Ureter (tissue), 1 donor: Measurements from ENCODE around the gene IL1RAPL1. TPM values are rescaled to one million over a fixed set of nuclear protein-coding genes. Genes with fewer than 3 reads are reported as not detected.
"Not testable (repeated sequence)": the region's sequence is repeated elsewhere in the genome, so short reads cannot be mapped to it uniquely, and the experiment has no call there.

Experiments used
- DNase-seq: peaks from one replicate; pipeline ENCODE4 v3.0.0-alpha.2; 2020; ENCODE audit warnings: low spot score
- total RNA-seq: library from RNA; stranded (reverse); gene quantifications from one replicate; pipeline ENCODE4 v1.2.4, GENCODE V29; 2023
- donor health status: DM: yes; HTN: yes; CAD: no.

Gene IL1RAPL1
- total RNA-seq, 1 donor from 2014 or later = 0.49 TPM

DNA sequence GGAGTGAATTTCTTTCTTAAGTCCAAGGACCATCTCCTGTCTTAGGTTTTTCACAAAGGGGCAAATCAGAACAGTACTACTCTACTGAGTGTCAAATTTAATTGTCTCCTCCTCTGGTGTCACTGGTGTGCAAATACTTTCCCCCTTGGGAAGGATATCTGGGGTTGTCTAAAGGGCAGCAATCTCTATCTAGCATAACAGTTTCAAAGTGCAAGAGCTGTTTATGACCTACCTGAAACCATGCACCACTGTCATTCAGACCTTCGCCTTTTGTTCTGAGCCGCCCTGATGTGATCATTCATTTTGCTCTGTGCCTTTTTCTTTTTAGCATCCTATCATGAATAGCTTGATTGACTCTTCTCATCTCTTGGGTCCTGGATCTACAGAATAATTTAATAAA lies 39.3 kb downstream of the IL1RAPL1 start:
- DNase-seq = no peak

DNA sequence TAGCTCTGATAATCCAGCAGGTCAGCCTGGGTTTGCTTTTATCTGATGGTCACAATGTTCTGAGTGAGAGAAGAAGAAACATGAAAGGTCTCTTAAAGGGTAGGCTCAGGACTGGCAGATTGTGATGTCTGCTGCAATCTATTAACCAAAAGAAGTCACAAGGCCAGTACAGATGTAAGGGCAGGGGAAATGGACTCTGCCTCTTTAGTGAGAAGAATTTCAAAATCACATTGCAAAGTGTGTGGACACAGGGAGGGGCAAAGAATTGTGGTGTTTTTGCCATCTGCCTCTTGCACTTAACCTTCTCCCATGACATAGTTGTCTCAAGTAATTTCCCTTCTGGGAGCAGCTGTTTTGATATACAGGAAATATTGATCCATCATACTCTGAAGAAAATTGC lies 40.9 kb downstream of the IL1RAPL1 start:
- no peak for DNase-seq

DNA sequence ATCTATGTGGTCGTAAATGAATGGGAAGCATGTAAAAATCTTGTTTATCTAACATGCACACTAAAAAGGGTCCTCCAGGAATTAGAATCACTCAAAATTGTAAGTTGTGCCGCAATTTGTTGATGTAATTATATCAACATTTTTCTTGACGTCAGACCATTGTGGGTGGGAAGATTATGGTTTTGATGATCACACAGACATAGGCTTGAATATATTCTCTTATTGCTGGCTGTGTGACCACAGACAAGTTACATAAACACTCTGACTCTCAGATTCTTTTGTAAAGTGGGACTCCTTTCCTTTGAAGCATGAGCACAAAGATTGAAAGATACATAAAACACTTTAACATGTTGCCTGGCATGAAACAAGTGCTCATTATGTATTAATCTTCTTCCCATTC lies 51.5 kb downstream of the IL1RAPL1 start:
- DNase-seq = no peak

DNA sequence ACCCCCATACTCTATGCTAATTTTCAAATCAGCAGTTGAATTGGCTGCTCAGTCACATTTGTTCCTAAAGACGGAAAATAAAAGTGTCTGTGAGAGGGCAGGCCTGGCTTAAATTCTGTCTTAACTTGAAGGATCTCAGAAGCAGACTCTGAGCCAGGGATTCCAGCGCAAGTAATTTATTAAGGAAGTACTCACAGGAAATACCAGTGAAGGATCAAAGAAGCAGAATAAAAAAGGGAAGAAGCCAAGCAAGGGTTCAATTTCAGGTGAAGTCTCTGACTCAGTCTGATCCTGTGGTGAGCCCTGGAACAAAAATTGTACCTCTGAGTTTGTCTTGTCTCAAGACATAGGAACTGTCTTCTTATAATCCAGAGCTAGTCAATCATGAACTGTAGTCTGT lies 52.2 kb downstream of the IL1RAPL1 start:
- no peak for DNase-seq

DNA sequence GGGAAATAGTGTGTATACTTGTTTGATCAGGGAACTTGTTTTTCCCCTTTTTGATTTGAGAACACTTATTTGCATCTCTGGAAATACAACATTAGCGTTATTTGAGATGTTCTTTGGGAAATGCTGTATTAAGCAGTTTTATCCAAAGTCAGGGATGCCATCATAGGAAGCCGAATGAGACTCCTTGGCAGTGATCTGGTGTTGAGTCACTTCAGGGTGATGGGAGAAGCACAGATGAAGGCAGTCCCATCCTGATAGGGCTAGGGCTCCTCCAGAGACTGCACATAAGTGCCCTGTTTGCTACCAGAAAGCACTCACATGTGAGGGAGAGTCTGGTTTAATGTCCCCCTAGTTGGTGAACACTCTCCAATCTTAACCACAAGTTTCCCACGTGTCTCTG lies 62.3 kb downstream of the IL1RAPL1 start:
- DNase-seq = no peak

DNA sequence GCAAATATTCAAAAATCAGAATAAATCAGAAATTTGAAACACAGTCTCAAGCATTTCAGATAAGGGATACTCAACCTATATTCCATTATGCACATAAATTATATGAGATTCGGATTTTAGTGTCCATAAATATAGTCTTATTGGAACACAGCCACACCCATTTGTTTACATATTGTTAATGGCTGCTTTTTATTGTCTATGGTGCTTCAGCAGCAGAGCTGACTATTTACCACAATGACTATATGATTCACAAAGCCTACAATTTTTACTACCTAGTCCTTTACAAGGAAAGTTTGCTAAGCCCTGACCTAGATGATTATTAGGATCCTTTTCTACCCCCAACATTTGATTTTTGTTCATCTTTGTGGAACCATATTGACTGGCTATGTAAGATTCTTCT lies 63.9 kb downstream of the IL1RAPL1 start:
- no peak for DNase-seq

DNA sequence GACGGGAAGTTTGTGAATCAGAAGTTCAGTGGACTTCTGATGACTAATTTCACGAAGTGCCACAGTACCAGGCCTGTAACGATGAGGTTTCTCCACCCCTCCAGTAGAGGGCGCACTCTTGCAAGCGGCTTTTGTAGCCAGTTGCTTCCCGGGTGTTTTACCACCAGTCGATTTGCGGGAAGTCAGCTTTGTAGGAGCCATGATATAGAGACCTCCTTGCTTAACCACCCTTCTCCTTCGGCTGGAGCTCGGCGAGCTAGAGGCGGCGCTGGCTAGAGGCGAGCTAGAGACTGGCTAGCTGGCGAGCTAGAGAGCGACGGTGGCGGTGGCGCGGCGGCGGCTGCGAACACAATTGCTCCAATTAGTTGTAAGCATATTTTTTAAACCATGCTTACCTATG lies 72.0 kb downstream of the IL1RAPL1 start:
- DNase-seq = no peak

DNA sequence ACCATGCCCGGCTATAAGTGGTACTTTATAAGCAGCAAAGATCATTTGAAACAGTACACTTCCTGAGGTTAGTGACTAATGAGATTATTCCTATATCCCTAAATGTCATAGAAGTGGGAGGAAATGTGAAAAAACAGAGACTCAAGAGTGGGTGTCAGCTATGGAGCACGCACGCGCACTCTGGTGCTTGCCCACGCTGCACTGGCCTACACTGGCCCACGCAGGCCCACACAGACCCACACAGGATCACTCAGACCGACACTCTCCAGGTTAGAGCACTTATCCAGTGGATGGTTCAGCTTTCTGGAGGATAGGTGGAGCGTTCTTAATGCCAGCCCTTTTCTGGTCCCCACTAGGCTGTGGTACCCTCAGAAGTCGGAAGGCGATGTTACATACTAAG lies 78.5 kb downstream of the IL1RAPL1 start:
- DNase-seq = no peak

DNA sequence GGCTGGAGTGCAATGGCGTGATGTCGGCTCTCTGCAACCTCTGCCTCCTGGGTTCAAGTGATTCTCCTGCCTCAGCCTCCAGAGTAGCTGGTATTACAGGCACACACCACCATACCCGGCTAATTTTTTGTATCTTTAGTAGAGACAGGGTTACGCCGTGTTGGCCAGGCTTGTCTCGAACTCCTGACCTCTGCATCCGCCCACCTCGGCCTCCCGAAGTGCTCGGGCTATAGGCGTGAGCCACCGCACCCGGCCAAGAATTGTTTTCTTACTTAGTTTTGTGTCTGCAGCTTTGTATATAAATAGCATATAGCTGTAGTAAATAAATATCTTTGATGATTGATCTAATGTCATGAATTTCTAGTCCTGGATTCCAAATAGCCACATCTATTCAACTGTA lies 81.1 kb downstream of the IL1RAPL1 start:
- no peak for DNase-seq

DNA sequence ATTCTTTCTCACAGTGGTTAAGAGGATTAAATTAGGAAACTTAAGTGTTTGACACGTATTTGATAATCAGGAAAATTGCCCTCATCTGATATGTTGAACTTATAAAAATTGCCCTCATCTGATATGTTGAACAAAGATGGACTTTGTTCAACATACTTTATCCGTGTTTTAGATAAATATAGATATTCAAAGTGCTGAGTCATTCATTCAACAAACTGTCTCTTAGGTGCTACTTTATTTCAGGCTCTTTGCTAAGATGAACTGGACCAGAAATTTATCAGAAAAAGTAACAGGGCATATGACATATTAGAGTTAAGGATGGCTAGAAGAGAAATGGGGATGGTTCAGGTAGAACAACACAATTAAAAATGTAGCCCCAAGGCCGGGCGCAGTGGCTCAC lies 81.7 kb downstream of the IL1RAPL1 start:
- DNase-seq = no peak

DNA sequence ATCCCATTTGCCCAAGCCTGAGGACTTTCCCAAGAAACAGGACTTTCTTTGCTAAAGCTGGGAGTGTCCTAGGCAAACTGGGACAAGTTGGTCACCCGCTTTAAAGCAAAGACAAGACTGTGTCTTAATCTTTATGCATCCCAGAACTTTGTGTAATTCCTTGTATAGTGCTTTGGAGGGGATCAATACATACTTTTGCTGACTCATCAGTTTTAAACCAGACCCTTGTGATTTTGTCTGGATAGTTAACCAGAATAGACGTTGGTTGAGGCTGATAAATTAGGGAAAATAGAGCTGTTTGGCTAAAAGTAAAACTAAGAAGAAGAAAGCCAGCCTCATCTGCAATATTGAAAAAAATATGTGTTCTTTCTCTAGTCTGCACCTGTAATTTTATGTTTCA lies 82.8 kb downstream of the IL1RAPL1 start:
- no peak for DNase-seq

DNA sequence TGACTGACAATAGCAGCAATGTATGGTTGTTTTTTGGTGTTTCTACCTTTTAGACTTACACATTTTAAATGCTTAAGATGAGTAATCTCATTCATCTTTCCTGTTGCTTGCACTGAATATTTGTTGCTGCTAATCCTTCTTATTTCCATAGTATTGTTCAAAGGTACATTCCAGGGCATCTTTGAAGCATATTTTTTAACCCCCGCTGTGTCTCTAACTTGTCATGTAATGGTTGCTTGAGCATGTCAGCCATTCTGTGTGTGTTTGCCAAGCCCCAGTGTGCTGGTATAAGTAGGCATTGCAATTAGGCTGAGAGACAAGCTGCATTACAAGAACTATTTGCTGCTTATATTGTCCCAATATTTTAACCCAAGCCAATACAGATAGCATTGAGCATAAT lies 87.9 kb downstream of the IL1RAPL1 start:
- no peak for DNase-seq

DNA sequence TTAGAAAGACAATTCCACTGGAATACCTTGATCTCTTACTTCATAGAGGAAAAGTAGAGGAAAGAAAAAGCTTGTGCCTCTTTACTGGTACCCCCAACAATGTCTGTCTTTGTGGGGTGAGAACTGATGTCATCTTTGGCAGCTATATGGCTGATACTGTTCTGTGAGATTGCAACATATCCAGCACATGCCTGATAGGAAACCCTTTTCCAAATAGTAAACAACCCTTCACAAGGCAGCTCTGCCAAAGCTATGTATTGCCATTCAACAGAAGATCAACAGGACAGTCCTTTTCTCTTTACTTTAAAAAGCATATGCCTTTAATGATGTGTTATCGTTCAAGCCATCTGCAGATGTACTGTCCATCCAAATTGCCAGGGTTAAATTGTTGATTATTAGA lies 105.9 kb downstream of the IL1RAPL1 start:
- no peak for DNase-seq

DNA sequence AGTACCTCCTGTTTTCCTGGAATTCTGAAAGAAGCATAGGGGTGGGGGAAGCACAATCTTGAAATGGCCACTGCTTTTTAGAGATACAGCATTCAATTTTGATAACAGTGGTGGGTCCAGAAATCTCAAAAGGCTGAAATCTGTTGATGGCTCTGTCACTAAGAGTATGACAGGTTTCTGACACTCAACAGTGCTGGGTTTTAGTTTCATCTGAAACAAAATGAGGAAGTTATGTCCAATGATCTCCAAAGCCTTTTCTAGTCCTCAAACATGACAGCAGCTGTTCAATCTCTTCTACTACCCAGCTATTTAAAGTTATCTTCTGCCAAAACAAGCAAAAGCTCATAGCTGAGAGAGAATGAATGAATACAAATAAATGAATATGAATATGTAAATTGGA lies 110.5 kb downstream of the IL1RAPL1 start:
- no peak for DNase-seq

DNA sequence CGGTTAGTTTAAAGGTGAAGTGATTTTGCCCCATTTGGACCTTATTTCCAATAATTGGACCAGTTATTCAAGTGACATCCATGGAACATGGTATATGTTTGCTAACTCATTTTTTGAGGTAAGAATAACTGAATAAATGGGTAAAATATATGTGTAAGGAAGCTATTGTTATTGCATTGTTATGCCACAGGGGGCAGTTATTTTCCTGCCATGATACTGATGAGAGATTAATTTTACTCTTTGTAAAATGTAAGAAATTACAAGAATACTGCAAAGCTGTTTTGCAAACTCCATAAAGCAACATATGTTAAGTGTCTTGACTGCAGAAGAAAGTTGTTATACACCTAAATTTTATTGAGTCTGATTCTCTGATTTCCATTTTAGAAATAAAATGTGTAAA lies 114.0 kb downstream of the IL1RAPL1 start:
- no peak for DNase-seq

DNA sequence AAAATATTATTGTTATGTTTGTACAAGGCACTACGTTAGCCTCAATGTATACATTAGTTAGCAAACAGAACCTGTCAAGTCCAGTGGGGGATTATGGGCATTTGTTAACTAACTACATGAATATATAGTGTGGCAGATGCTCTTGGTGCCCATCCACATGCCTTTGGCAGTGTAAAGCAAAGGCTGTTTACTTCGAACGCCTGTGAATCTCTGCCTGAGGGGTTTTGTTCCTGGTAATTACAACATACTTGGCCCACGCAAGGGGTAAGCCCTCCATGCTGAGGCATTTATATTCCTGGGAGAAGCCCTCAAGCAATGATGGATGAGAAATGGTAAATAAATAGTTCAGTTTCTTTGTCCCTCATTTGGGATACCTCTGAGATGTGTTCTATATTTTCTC lies 119.7 kb downstream of the IL1RAPL1 start:
- DNase-seq = no peak

DNA sequence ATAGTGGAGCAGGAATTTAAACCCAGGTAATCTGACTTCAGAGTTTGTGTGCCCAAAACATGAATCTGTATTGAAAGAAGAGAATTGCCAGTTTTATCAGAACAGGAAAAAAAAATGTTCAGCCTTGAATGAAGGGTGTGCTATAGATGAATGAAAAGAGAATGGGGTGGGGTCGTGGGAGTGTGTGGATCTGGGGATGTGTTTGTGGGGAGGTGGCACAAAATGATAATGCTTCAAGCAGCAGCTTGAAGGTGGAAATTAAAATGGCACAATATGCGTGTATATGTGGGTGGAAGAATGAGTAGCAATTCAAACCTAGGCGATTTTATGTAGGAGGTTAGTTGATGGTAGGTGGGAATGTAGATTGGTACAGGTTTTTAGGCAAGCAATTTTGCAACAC lies 122.2 kb downstream of the IL1RAPL1 start:
- no peak for DNase-seq

DNA sequence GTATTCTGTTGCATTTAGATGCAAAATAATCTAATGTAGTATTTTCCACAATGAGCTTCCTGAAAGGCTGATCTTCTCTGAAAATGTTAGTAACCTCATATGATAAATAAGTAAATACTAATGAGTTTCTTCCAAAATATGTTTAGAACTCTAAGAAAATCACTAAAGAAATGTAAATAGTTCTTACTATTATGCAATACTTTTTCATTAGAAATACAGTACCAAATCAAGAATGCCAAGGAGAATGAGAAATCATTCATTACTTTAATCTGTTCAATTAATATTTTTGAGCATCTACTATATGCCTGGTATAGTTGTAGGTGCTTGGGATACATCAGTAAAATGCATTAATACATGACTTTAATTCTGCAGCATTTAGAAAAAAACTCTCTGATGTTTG lies 130.6 kb downstream of the IL1RAPL1 start:
- no peak for DNase-seq

DNA sequence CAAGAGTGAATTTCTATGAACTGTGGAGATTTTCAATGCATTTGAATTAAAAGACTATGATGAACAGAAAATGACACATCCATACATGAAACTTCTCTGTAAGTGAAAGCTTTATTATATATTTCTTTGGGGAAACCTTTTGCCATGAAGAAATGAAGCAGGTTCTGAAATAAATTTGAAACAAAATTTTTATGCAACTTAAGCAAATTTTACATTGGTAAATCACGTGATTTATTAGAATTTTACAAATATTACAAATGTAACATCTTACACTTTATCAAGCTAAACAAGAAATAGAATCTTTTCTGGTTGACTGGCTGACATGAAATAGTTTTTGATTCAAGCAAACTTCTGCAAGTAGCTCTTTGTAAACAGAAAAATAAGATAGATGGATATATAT lies 131.2 kb downstream of the IL1RAPL1 start:
- no peak for DNase-seq

DNA sequence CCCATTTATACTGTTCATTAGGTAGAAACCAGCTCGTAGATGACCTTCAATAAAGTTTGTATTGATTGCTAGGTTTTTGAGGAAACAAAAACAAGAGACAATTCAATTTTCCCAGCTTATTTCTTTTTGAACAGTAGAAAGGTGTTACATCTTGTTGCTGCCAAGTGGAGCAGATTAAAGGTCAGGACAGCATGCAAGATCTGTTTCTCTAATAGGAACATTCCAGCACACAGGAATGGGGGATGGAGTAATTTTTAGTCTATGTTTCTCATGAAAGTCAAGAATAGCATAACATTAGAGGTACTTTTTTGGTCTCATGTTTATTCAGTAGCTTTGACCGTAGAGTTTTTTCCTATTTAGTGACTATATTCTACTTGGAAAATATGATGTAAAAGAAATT lies 132.4 kb downstream of the IL1RAPL1 start:
- DNase-seq = no peak

DNA sequence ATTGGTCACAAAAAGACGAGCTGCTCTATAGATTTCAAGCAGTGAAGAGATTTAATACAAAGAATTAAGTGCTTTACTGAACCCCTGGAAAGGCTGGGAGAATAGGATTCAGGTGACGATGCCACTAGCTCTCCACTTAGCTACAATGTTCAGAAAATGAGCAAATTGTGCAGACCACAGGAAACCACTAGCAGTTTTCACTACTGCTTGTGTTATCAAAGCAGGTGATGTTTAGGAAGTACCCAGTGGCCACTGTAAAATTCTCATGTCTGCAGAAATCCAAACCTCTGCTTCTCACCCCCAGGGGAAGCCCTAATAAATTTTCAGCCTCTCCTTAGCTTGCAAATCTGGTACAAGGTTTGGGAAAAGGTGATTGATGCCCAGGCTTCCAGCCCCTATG lies 165.1 kb downstream of the IL1RAPL1 start:
- DNase-seq = no peak

DNA sequence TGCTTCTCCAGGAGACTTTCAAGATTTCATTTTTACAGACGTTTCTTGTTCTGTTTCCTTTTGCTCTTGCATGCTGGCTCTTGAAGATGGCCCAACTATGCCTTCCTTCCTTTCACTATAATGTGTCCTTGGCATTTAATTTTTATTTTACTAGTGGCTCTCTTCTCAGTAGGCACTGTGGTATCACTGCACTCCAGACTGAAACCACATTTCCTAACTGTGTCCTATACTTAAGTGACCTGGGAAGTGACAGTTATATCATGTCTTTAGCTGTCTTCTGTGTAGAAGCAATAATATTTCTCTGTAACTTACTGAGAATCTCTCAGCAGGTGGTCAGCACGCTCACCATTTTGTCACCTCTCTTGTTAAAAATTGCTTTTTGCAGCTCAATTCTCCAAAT lies 168.9 kb downstream of the IL1RAPL1 start:
- DNase-seq = no peak

DNA sequence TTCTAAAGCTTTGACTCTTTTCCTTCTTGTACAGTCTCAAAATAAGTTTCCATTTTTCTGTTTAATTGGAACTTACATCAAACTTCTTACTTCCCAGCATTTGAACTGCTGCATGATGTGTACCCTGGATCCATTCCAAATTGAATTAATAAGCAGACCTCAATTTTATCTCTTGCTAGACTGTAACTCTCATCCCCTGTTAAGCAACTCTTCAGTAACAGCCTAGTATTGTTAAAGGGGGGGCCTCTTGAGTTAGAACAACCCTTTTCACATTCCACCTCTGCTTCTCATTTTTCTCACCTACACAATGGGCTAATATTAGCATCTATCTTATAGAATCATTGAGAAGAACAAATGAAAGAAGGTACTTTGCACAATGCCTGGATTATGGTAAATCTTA lies 169.4 kb downstream of the IL1RAPL1 start:
- no peak for DNase-seq

DNA sequence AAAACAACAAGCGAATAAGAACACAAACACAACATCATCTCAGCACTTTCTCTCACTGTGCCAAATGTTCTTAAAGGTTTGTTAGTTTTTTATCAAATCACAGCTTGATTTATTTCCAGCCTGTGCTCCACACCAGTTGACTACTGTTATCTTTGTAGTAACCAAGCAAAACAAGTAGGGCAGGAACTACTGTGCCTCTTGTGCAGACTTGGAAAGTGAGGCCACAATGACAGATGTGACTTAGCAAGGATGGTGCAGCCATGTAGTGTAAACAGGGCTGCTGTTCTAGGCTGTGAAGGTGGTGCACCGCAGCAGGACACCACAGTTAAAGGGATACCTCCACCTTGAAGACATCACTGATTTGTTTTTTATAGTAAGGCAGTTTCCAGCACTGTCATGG lies 170.0 kb downstream of the IL1RAPL1 start:
- DNase-seq = no peak

DNA sequence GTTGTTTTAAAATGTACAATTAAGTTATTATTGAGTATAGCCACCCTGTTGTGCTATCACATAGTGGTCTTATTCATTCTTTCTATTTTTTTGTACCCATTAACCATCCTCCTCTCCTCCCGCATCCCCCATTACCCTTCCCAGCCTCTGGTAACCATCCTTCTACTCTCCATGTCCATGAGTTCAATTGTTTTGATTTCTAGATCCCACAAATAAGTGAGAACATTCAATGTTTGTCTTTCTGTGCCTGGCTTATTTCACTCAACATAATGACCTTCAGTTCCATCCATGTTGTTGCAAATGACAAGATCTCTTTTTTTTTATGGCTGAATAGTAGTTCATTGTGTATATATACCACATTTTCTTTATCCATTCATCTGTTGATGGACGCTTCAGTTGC lies 179.3 kb downstream of the IL1RAPL1 start:
- not testable (repeated sequence) for DNase-seq
